ENCODE results near the gene MBOAT1.

- TF ChIP-seq CTCF (IDR thresholded peaks at IDR 0.05) (no peak), POLR2A (IDR thresholded peaks at IDR 0.05) (no peak)
Measured at GRCh38 chr6:20129290-20130088, 82.8 kb downstream of the MBOAT1 start.
